ENCODE measurements around the gene FGFR3.

- TF ChIP-seq EZH2 (IDR thresholded peaks at IDR 0.05; ENCODE audit: insufficient read depth, poor library complexity, severe bottlenecking) (peak; percentile 57), EZH2phosphoT487 (IDR thresholded peaks at IDR 0.05; ENCODE audit: insufficient read depth, low read depth) (0 out of 2 replicates have a peak, but pooled peaks have one; percentile 39)
Measured at GRCh38 chr4:1794809-1795298, 1.8 kb downstream of the FGFR3 start.
